Lower leg skin (tissue), 4 donors: ENCODE results near the gene MYO1A. TPM values are rescaled to one million over a fixed set of nuclear protein-coding genes. Genes with fewer than 3 reads are reported as not detected.
A peak's percentile ranks its signal among the peaks of the same experiment; 100 is the strongest.

Source experiments
- DNase-seq, 2 donors: peaks; one replicate each; pipeline ENCODE4 v3.0.0-alpha.2; 2019; ENCODE audit warnings: low spot score in 2 of 2
- H3K4me3 ChIP-seq: fragments of 200-600 bp; sonication (generic); 2 replicates; pipeline ENCODE4 v1.5.1; 2017; ENCODE audit warnings: mild to moderate bottlenecking, low read depth; ENCODE audit not compliant: poor library complexity, severe bottlenecking
- CTCF ChIP-seq, 3 donors: fragments of 450-650 bp; IDR thresholded peaks; one replicate each; pipeline ENCODE4 v1.5.1; 2016; ENCODE audit warnings: antibody characterized with exemption in 3 of 3, mild to moderate bottlenecking in 3 of 3, moderate library complexity in 2 of 3
- POLR2A ChIP-seq, 2 donors: fragments of 450-650 bp; IDR thresholded peaks; one replicate each; pipeline ENCODE4 v1.6.1; 2016 to 2017; ENCODE audit warnings: antibody characterized with exemption in 2 of 2, mild to moderate bottlenecking in 1 of 2, moderate library complexity in 1 of 2
- WGBS, 2 donors: methylation state at CpG; one replicate each; pipeline ENCODE4 v1.1.5; 2018; 5-methylcytosine and 5-hydroxymethylcytosine counted together
- intact Hi-C: fragments of 100-400 bp; cut with DNase I; formaldehyde crosslinking; loops from one replicate; pipeline ENCODE4 v1.15.0; 2023; ENCODE audit warnings: low total_unique reads
- total RNA-seq, 4 donors: library from RNA; depleted of rRNA; stranded (reverse); fragments of >200 nt; gene quantifications; one replicate each; pipeline ENCODE4 v1.1.0, GENCODE V29; 2016

The MYO1A gene
- total RNA-seq, 4 donors from 2014 or later = 0.30 to 2.0 (median 0.39) TPM; not detected in 1

- peak; percentile 89 to 97 for DNase-seq
- peak overlapping the region; percentile 36 for H3K4me3 ChIP-seq
- intact Hi-C loops = no loop called here
- 1% methylated on average over 18 to 37 of the region's 37 CpGs for WGBS, 2 donors
- TF ChIP-seq POLR2A (IDR thresholded peaks at IDR 0.05) = peak in 1 of 2 donors; percentile 45
- no peak for TF ChIP-seq CTCF (IDR thresholded peaks at IDR 0.05)
Observed at GRCh38 chr12:57087691-57088353, 37.9 kb upstream of the MYO1A start.

GRCh38 chr12:57087010-57087690 is 37.2 kb upstream of the MYO1A start:
- no peak for TF ChIP-seq POLR2A (IDR thresholded peaks at IDR 0.05)
- TF ChIP-seq CTCF (IDR thresholded peaks at IDR 0.05) = no peak
- H3K4me3 ChIP-seq = peak overlapping the region; percentile 36
- intact Hi-C loops = no loop called here
- WGBS, 2 donors = 0 to 1% methylated on average over 45 to 50 of the region's 52 CpGs
- peak; percentile 91 to 99 for DNase-seq

GRCh38 chr12:57086493-57087009 is 36.6 kb upstream of the MYO1A start:
- peak overlapping the region; percentile 36 for H3K4me3 ChIP-seq
- intact Hi-C loops = no loop called here
- peak in 1 of 2 donors; percentile 94 for DNase-seq
- TF ChIP-seq CTCF (IDR thresholded peaks at IDR 0.05) = no peak
- TF ChIP-seq POLR2A (IDR thresholded peaks at IDR 0.05) = no peak
- 0 to 1% methylated on average over 14 of the region's 14 CpGs for WGBS, 2 donors

GRCh38 chr12:57085999-57086492 is 36.1 kb upstream of the MYO1A start:
- TF ChIP-seq POLR2A (IDR thresholded peaks at IDR 0.05) = no peak
- no peak for TF ChIP-seq CTCF (IDR thresholded peaks at IDR 0.05)
- WGBS, 2 donors = 4 to 5% methylated on average over 12 of the region's 12 CpGs
- peak in 1 of 2 donors; percentile 90 for DNase-seq
- intact Hi-C loops = no loop called here
- no peak overlapping the region for H3K4me3 ChIP-seq

GRCh38 chr12:57080855-57081254 is 30.9 kb upstream of the MYO1A start:
- H3K4me3 ChIP-seq = no peak overlapping the region
- WGBS, 2 donors = 96 to 100% methylated on average over 1 of the region's 1 CpG
- intact Hi-C loops = no loop called here
- TF ChIP-seq CTCF (IDR thresholded peaks at IDR 0.05) (no peak), POLR2A (IDR thresholded peaks at IDR 0.05) (no peak)
- no peak for DNase-seq
